Psoas muscle (tissue), 8 donors: ENCODE measurements around the gene MCOLN2. TPM values are rescaled to one million over a fixed set of nuclear protein-coding genes. Genes with fewer than 3 reads are reported as not detected.

Experiments
- ATAC-seq, 4 donors: fragments of 200-7000 bp; cut with Tn5 transposase; one replicate each; pipeline ENCODE4 v1.9.1; 2020; ENCODE audit warnings: moderate library complexity in 3 of 4, mild to moderate bottlenecking in 2 of 4
- DNase-seq, 2 donors: peaks; one replicate each; pipeline ENCODE4 v3.0.0-alpha.2; 2020
- H3K27ac ChIP-seq: fragments of 200-600 bp; one replicate; pipeline ENCODE4 v1.8.0; 2022
- H3K27me3 ChIP-seq, 3 donors: fragments of 200-600 bp in 1 of 3; one replicate each; pipeline versions ENCODE4 v1.6.1 to v1.8.0; 2013 to 2022; ENCODE audit warnings: low read length in 2 of 3, mild to moderate bottlenecking in 2 of 3, moderate library complexity in 1 of 3; ENCODE audit not compliant: insufficient read depth in 3 of 3
- H3K36me3 ChIP-seq, 2 donors: fragments of 200-600 bp in 1 of 2; one replicate each; pipeline versions ENCODE4 v1.6.1 to v1.8.0; 2013 to 2022; ENCODE audit warnings: low read depth in 1 of 2, mild to moderate bottlenecking in 1 of 2, moderate library complexity in 1 of 2; ENCODE audit not compliant: insufficient read depth in 1 of 2
- H3K4me1 ChIP-seq: fragments of 200-600 bp; one replicate; pipeline ENCODE4 v1.8.0; 2022
- H3K4me3 ChIP-seq: fragments of 200-600 bp; one replicate; pipeline ENCODE4 v1.8.0; 2022; ENCODE audit warnings: mild to moderate bottlenecking
- H3K9me3 ChIP-seq: fragments of 200-600 bp; one replicate; pipeline ENCODE4 v1.8.0; 2022
- CTCF ChIP-seq: fragments of 200-600 bp; IDR thresholded peaks from one replicate; pipeline ENCODE4 v1.8.0; 2022; ENCODE audit warnings: antibody characterized with exemption
- WGBS, 3 donors: extraction: QIAGEN DNeasy Blood & Tissue Kit; methylation state at CpG; one replicate each; pipeline versions ENCODE4 v1.1.6 to v1.1.7; 2013; 5-methylcytosine and 5-hydroxymethylcytosine counted together
- intact Hi-C, 2 donors: fragments of 100-400 bp; cut with DNase I; formaldehyde crosslinking; loops; one replicate each; pipeline versions ENCODE4 v1.11.0 to v1.14.2; 2022
- polyA plus RNA-seq, 3 donors: library from polyadenylated mRNA; stranded (reverse); fragments of 200-250 nt; gene quantifications; one replicate each; pipeline ENCODE4 v1.2.3, GENCODE V29; 2013
- total RNA-seq, 4 donors: library from RNA; stranded (reverse); fragmentation: NEBNext Ultra II Directional in 2 of 4; extraction: Animal tissue kit (Norgen Biotek cat#: 25700) in 2 of 4; gene quantifications; one replicate each; pipeline versions ENCODE4 v1.2.1 to v1.2.4, GENCODE V29; 2021 to 2023
- donor health status: healthy with polysubstance abuse.
- donor health status: DM: no; HTN: no; CAD: no; lungs with moderate emphysema.
- donor health status: Bipolar disorder and iron deficiency.
- donor health status: healthy.
- donor health status: DM: yes; HTN: yes; CAD: no.
- donor health status: DM: no; HTN: no; CAD: no.
- donor health status: DM: no; HTN: no; CAD: no.
- donor health status: DM: yes; HTN: yes; CAD: no.

The MCOLN2 gene
- total and polyA plus RNA-seq, 7 donors = 0.03 to 0.54 (median 0.14) TPM; not detected in 3

DNA sequence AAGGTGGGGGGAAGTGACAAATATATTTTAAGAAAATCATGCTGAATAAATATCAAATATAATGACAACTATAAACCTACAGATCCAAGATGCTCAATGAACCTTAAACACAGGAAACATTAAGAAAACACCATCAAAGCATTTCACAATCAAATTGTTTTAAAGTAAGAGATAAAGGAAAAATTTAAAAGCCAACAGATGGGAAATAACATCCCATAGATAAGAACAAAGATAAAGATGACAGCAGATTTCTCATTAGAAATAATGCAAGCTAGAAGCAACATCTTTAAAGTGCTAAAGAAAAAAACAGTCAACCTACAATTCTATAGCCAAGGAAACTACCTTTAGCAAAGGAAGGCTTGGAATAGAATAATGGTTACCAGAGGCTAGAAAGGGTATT is 33.6 kb upstream of the MCOLN2 start:
- no peaks in the 10 kb centered on the region for H3K9me3 ChIP-seq
- H3K4me3 ChIP-seq = no peak overlapping the region
- intact Hi-C loops = no loop called here
- no peaks in the 10 kb centered on the region for H3K4me1 ChIP-seq
- TF ChIP-seq CTCF = no peak
- no peak overlapping the region for H3K27ac ChIP-seq
- DNase-seq = no peak
- no peaks in the 10 kb centered on the region for H3K27me3 ChIP-seq
- H3K36me3 ChIP-seq = no peaks in the 10 kb centered on the region
- ATAC-seq = no peak

DNA sequence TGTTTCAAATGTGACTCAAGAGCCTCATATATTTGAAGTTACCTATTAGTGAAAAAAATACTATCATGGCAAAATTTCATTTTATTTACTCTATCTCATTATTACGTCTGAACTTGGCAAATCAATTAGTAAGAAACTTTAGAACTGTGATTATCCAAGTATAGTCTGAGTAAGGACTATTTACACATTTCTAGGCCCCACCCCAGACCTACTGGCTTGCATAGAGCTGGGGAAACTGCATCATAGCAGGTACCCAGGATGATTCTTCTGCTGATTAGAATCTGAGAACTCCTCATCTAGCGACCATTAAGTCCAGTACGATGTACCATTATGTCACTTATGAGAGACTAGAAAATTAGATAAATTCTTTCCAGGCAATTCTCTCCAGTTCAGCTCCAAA is 31.2 kb upstream of the MCOLN2 start:
- ATAC-seq (no peak), DNase-seq (no peak)
- H3K27ac ChIP-seq = no peak overlapping the region
- no peaks in the 10 kb centered on the region for H3K4me1 ChIP-seq
- H3K9me3 ChIP-seq = no peaks in the 10 kb centered on the region
- WGBS, 3 donors = 84 to 92% (median 85%) methylated on average over 3 of the region's 3 CpGs
- intact Hi-C loops = loop anchor here in 1 of 2 donors (5.0 kb wide), 1 partner anchor 86 kb away; no protein-coding TSS in a partner anchor
- TF ChIP-seq CTCF = no peak
- H3K36me3 ChIP-seq = no peaks in the 10 kb centered on the region
- H3K27me3 ChIP-seq = no peaks in the 10 kb centered on the region
- no peak overlapping the region for H3K4me3 ChIP-seq

DNA sequence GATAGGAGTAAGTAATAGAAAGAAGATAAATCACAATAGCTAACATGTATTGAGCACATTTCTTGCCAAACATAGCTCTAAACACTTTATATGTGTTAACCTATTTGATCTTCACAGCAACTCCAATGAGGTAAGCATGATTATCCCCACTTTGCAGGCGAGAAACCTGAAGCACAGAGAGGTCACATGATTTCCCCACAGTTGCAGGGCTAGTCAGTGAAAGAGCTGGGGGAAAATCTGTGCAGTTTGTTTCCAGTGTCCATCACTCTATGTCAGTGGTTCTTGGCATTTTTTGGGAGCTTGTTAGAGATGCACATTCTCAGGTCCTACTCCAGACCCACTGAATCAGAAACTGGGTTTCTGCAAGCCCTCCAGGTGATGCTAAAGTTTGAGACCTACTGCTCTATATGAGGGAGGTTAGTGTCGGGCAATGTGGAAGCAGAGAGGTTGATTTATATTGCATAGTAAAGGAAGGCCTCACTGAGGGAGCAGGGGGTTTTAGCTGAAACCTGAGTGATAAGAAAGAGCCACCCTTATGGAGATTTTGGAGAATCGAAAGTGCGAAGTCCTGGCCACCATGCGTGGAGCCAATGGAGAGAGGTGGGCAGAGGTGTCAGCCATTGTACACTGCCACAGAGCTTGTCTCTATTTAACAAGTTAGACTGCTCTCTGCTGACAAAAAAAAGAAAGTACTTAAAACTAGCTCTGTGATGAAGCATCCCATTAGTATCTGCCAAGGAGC is 30.5 kb upstream of the MCOLN2 start:
- 68 to 78% (median 75%) methylated on average over 5 of the region's 5 CpGs for WGBS, 3 donors
- no peak for TF ChIP-seq CTCF

DNA sequence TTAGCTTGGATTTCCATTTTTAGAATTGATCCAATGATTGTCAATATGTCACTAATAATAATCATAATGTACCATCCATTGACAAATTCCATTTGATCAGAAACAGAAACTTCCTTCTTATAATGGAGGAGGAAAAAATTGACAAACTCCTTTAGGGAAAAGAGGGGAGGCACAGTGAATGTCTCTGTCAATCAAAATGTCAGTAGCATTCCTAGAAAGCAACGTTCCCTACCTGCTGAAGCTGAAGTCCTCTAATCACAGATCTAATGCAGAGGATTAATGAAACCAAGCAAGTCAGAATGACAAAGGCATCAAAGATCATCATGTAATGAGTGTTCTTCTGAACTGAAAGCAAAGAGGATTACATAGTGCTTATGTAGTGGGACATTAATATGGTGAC is 29.0 kb upstream of the MCOLN2 start:
- TF ChIP-seq CTCF = no peak
- Histone ChIP-seq H3K4me3 (no peak overlapping the region), H3K4me1 (no peaks in the 10 kb centered on the region), H3K36me3 (no peaks in the 10 kb centered on the region), H3K27ac (no peak overlapping the region), H3K27me3 (no peaks in the 10 kb centered on the region), H3K9me3 (no peaks in the 10 kb centered on the region)
- DNase-seq (no peak), ATAC-seq (no peak)
- intact Hi-C loops = loop anchor here in 1 of 2 donors (5.0 kb wide), 1 partner anchor 84 kb away; no protein-coding TSS in a partner anchor
- 39 to 62% (median 58%) methylated on average over 1 of the region's 1 CpG for WGBS, 3 donors

More for the DNA sequence above, 30.5 kb upstream of the MCOLN2 start:
- intact Hi-C loops = loop anchor here in 1 of 2 donors (5.0 kb wide), 1 partner anchor 85 kb away; no protein-coding TSS in a partner anchor
- DNase-seq = no peak
- H3K4me1 ChIP-seq = no peaks in the 10 kb centered on the region
- ATAC-seq = no peak
- no peaks in the 10 kb centered on the region for H3K27me3 ChIP-seq
- no peak overlapping the region for H3K27ac ChIP-seq
- H3K4me3 ChIP-seq = no peak overlapping the region
- no peaks in the 10 kb centered on the region for H3K9me3 ChIP-seq
- H3K36me3 ChIP-seq = no peaks in the 10 kb centered on the region
